Fibroblast of lung (primary cell): ENCODE measurements around the gene PKD1. TPM values are rescaled to one million over a fixed set of nuclear protein-coding genes. Genes with fewer than 3 reads are reported as not detected.

Source experiments
- DNase-seq, 2 donors: peaks; one replicate each; pipeline versions ENCODE4 v3.0.0 to v3.0.0-alpha.2; 2010; ENCODE audit warnings: low read depth in 2 of 2
- H2AFZ ChIP-seq: 2 replicates; pipeline ENCODE4 v1.5.1; 2012; ENCODE audit warnings: low read length, control low read depth, inconsistent platforms
- H3K27ac ChIP-seq: 2 replicates; pipeline ENCODE4 v1.5.1; 2011; ENCODE audit warnings: low read length, control low read depth; ENCODE audit not compliant: insufficient read depth
- H3K27me3 ChIP-seq: 2 replicates; pipeline ENCODE4 v1.5.1; 2011; ENCODE audit warnings: mild to moderate bottlenecking, low read length; ENCODE audit not compliant: control insufficient read depth, insufficient read depth
- H3K36me3 ChIP-seq: 2 replicates; pipeline ENCODE4 v1.5.1; 2011; ENCODE audit warnings: low read length; ENCODE audit not compliant: control insufficient read depth, insufficient read depth
- H3K4me1 ChIP-seq: 2 replicates; pipeline ENCODE4 v1.5.1; 2011; ENCODE audit warnings: low read length; ENCODE audit not compliant: control insufficient read depth, insufficient read depth; ENCODE audit errors: extremely low read depth
- H3K4me2 ChIP-seq: 2 replicates; pipeline ENCODE4 v1.5.1; 2011; ENCODE audit warnings: low read length, control low read depth; ENCODE audit not compliant: insufficient read depth; ENCODE audit errors: extremely low read depth
- H3K4me3 ChIP-seq, 4 experiments: fragments of 200-600 bp in 1 of 4; sonication (generic) in 1 of 4; replicated peaks in 1 of 4; 2 replicates each; pipeline ENCODE4 v1.5.1; 2011 to 2016; ENCODE audit warnings: low read length in 4 of 4, low read depth in 3 of 4, mild to moderate bottlenecking in 3 of 4, control low read depth in 2 of 4, inconsistent platforms in 1 of 4, mixed read lengths in 1 of 4; ENCODE audit not compliant: insufficient read depth in 1 of 4; ENCODE audit errors: control extremely low read depth in 1 of 4
- H3K79me2 ChIP-seq: 2 replicates; pipeline ENCODE4 v1.5.1; 2012; ENCODE audit warnings: mild to moderate bottlenecking, low read length, inconsistent platforms; ENCODE audit not compliant: control insufficient read depth, insufficient read depth
- H3K9ac ChIP-seq: 2 replicates; pipeline ENCODE4 v1.5.1; 2011; ENCODE audit warnings: mild to moderate bottlenecking, low read length, control low read depth; ENCODE audit not compliant: insufficient read depth
- H3K9me3 ChIP-seq: 2 replicates; pipeline ENCODE4 v1.5.1; 2012; ENCODE audit warnings: low read depth, low read length; ENCODE audit not compliant: control insufficient read depth, insufficient read depth
- H4K20me1 ChIP-seq: 2 replicates; pipeline ENCODE4 v1.5.1; 2011; ENCODE audit warnings: low read length; ENCODE audit not compliant: control insufficient read depth, insufficient read depth; ENCODE audit errors: extremely low read depth
- EZH2 ChIP-seq: IDR thresholded peaks from 2 replicates; pipeline ENCODE4 v1.5.1; 2012; ENCODE audit warnings: low read length, control low read depth, mild to moderate bottlenecking; ENCODE audit errors: missing control alignments
- polyA plus RNA-seq, 2 donors: library from polyadenylated mRNA; depleted of rRNA in 1 of 2; stranded (reverse) in 1 of 2; unstranded in 1 of 2; fragments of >200 nt; gene quantifications; 2 replicates each; pipeline ENCODE4 v1.2.1, GENCODE V29; 2011 to 2012; ENCODE audit warnings: missing spikeins in 1 of 2
- total RNA-seq: library from RNA; depleted of rRNA; stranded (reverse); fragments of >200 nt; gene quantifications from 2 replicates; pipeline ENCODE4 v1.2.1, GENCODE V29; 2014
- TF ChIP-seq, protein P1 (sequence below), 2 donors: IDR thresholded peaks in 1 of 2; conservative IDR thresholded peaks in 1 of 2; 1 replicate in 1 of 2; 2 replicates in 1 of 2; pipeline ENCODE4 v1.5.1; 2011 to 2012; ENCODE audit warnings: low read length in 2 of 2, control low read depth in 1 of 2, inconsistent platforms in 1 of 2, low read depth in 1 of 2, mild to moderate bottlenecking in 1 of 2

Gene PKD1
- total and polyA plus RNA-seq, 2 donors (not counting 1 experiment from before 2014, with no cell fraction given), result 16.3 to 199 TPM

DNA sequence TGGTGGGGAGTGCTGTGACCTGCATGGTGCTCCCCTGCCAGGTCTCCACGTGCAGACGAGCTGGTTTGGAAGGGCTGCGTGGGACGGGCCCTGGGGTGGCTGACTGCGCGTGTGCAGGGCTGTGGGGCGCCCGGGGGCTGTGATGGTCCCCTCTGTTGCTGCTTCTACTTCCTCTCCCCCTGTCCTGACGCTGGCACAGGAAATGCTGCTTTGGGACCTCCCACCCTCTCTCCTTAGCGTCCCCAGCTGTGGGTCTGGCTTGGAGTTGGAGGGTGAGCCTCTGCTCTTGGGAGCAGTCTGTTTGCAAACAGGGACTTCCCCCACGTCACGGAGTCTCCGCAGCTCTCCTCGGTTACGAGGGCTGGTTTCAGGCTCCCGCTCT is 52.7 kb downstream of the PKD1 start:
- no peaks in the 10 kb centered on the region for H4K20me1 ChIP-seq
- no peaks in the 10 kb centered on the region for H3K79me2 ChIP-seq
- H3K4me1 ChIP-seq, result peaks cover 6% of the 10 kb centered on the region
- H3K9ac ChIP-seq, result no peak overlapping the region
- no peak overlapping the region for H3K4me2 ChIP-seq
- no peak for TF ChIP-seq EZH2
- TF ChIP-seq, protein P1, sequence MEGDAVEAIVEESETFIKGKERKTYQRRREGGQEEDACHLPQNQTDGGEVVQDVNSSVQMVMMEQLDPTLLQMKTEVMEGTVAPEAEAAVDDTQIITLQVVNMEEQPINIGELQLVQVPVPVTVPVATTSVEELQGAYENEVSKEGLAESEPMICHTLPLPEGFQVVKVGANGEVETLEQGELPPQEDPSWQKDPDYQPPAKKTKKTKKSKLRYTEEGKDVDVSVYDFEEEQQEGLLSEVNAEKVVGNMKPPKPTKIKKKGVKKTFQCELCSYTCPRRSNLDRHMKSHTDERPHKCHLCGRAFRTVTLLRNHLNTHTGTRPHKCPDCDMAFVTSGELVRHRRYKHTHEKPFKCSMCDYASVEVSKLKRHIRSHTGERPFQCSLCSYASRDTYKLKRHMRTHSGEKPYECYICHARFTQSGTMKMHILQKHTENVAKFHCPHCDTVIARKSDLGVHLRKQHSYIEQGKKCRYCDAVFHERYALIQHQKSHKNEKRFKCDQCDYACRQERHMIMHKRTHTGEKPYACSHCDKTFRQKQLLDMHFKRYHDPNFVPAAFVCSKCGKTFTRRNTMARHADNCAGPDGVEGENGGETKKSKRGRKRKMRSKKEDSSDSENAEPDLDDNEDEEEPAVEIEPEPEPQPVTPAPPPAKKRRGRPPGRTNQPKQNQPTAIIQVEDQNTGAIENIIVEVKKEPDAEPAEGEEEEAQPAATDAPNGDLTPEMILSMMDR (conservative IDR thresholded peaks at IDR 0.05 in 1 of 2, IDR thresholded peaks at IDR 0.05 in 1 of 2; ENCODE audit: low read depth in 1 of 2, low read length in 2 of 2), result no peak
- DNase-seq, result no peak
- no peaks in the 10 kb centered on the region for H3K27me3 ChIP-seq
- no peak overlapping the region for H2AFZ ChIP-seq
- H3K27ac ChIP-seq, result no peak overlapping the region
- H3K4me3 ChIP-seq, result no peak overlapping the region
- no peaks in the 10 kb centered on the region for H3K9me3 ChIP-seq
- peaks cover 65% of the 10 kb centered on the region for H3K36me3 ChIP-seq

DNA sequence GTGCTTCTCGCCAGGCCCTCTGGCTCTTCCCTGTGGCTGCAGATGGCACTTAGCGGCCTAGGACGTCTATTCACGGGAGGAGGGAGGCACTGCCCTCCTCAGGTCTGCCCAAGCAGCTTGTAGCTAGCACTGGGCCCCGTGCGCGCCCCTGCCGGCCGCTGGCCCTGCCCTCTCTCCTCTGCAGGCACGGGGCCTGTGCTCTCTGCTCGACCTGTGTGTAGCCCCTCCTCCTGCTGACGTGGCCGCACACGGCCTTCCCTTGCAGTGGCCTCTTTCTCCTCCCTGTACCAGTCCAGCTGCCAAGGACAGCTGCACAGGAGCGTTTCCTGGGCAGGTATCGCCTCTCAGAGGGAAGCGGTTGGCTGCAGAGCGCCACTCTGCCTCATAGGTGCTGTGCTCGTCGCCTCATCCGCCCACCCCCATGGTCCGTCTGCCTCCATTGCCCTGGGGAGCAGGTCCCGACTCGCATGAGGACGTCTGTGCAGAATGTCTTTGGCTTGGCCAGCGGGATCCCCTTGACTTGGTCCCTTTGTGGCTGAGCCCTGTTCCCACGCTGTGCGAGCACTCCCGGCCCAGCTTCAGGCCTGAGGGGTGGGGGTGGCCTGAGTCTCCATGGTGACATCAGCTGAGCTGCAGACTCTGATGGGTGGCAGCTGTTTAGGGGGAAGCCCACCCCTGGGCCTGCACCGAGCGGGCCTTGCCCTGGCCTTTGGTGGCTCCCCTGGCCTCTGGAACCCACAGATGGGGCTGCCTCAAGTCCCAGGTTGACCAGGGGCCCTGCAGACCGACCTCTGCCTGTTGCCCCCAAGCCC is 53.3 kb downstream of the PKD1 start:
- Histone ChIP-seq H2AFZ (no peak overlapping the region), H3K4me1 (peaks cover 6% of the 10 kb centered on the region), H3K9me3 (no peaks in the 10 kb centered on the region), H3K27me3 (no peaks in the 10 kb centered on the region), H3K9ac (no peak overlapping the region), H3K4me2 (no peak overlapping the region), H3K27ac (no peak overlapping the region), H3K79me2 (no peaks in the 10 kb centered on the region), H3K4me3 (no peak overlapping the region), H4K20me1 (no peaks in the 10 kb centered on the region), H3K36me3 (peaks cover 59% of the 10 kb centered on the region)
- DNase-seq, result peak in 1 of 2 donors; percentile 73
- TF ChIP-seq, protein P1 (conservative IDR thresholded peaks at IDR 0.05 in 1 of 2, IDR thresholded peaks at IDR 0.05 in 1 of 2; ENCODE audit: low read depth in 1 of 2, low read length in 2 of 2), result peak in 1 of 2 donors; percentile 16
- TF ChIP-seq EZH2, result no peak

DNA sequence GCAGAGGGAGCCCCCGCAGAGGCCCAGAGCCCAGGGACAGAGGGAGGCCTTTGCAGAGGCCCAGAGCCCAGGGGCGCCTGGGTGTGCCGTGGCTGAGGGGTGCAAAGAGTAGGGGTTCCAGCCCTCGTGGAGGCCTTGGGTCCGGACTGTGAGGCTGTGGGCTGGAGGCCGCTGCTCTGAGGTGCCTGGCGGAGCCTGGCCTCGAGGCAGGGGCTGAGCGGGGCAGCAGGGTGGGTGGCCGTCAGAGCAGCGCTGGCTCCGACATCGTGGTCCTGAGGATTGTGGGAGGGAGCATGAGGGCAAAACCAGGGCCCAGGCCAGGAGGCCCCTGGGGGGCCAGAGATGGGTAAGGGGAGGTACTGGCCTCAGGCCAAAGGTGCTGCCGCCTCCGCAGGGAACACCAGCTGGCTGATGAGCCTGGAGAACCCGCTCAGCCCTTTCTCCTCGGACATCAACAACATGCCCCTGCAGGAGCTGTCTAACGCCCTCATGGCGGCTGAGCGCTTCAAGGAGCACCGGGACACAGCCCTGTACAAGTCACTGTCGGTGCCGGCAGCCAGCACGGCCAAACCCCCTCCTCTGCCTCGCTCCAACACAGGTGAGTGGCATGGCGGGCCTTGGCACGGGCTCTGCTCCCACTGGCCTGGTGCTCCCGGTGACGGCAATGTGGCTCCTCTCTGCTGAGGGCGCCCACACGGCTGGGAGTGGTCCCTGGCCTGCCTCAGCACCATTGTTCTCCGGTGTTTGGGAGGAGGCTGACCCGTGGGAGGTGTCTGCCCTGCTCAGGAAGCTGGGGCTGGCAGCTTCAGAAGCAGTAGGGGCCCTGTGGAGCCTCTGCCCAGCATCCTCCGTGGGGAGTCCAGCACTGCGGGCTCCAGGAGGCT is 54.3 kb downstream of the PKD1 start:
- peaks cover 57% of the 10 kb centered on the region for H3K36me3 ChIP-seq
- no peaks in the 10 kb centered on the region for H3K79me2 ChIP-seq
- H3K27ac ChIP-seq, result no peak overlapping the region
- no peak overlapping the region for H3K4me3 ChIP-seq
- no peaks in the 10 kb centered on the region for H4K20me1 ChIP-seq
- no peak overlapping the region for H3K4me2 ChIP-seq
- DNase-seq, result no peak
- TF ChIP-seq, protein P1 (conservative IDR thresholded peaks at IDR 0.05 in 1 of 2, IDR thresholded peaks at IDR 0.05 in 1 of 2; ENCODE audit: low read depth in 1 of 2, low read length in 2 of 2), result no peak
- TF ChIP-seq EZH2, result no peak
- no peak overlapping the region for H3K9ac ChIP-seq
- H3K4me1 ChIP-seq, result peaks cover 6% of the 10 kb centered on the region
- no peak overlapping the region for H2AFZ ChIP-seq
- H3K9me3 ChIP-seq, result no peaks in the 10 kb centered on the region
- no peaks in the 10 kb centered on the region for H3K27me3 ChIP-seq
